Measurements from ENCODE around the gene AKR1C1.

- no peak for TF ChIP-seq SP1 (IDR thresholded peaks at IDR 0.05)
- TF ChIP-seq HDGF (IDR thresholded peaks at IDR 0.05; ENCODE audit: borderline replicate concordance): no peak
- TF ChIP-seq FOXM1 (IDR thresholded peaks at IDR 0.05; ENCODE audit: borderline replicate concordance): no peak
- no peak for TF ChIP-seq CTBP1 (IDR thresholded peaks at IDR 0.05; ENCODE audit: borderline replicate concordance)
- TF ChIP-seq, protein P1, sequence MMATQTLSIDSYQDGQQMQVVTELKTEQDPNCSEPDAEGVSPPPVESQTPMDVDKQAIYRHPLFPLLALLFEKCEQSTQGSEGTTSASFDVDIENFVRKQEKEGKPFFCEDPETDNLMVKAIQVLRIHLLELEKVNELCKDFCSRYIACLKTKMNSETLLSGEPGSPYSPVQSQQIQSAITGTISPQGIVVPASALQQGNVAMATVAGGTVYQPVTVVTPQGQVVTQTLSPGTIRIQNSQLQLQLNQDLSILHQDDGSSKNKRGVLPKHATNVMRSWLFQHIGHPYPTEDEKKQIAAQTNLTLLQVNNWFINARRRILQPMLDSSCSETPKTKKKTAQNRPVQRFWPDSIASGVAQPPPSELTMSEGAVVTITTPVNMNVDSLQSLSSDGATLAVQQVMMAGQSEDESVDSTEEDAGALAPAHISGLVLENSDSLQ (IDR thresholded peaks at IDR 0.05): no peak
- TF ChIP-seq NFRKB (IDR thresholded peaks at IDR 0.05): no peak
- TF ChIP-seq FOXA1 (IDR thresholded peaks at IDR 0.05): no peak
- TF ChIP-seq ARNT (IDR thresholded peaks at IDR 0.05): no peak
- no peak for TF ChIP-seq BHLHE40 (IDR thresholded peaks at IDR 0.05; ENCODE audit: borderline replicate concordance)
Observed at GRCh38 chr10:4916086-4916716, 47.0 kb upstream of the AKR1C1 start.

All from HEK293T (cell line).